Liver (tissue), 9 donors: Measurements from ENCODE around the gene IRF3. TPM values are rescaled to one million over a fixed set of nuclear protein-coding genes. Genes with fewer than 3 reads are reported as not detected.
A peak's percentile ranks its signal among the peaks of the same experiment; 100 is the strongest.

ENCODE experiments used
- DNase-seq: peaks from one replicate; pipeline ENCODE4 v3.0.0-alpha.2; 2017; ENCODE audit warnings: low spot score
- H3K27ac ChIP-seq, 2 donors: one replicate each; pipeline ENCODE4 v1.7.0; 2013; ENCODE audit warnings: inconsistent platforms in 2 of 2, low read length in 2 of 2, control low read depth in 1 of 2, low read depth in 1 of 2, mild to moderate bottlenecking in 1 of 2
- H3K27me3 ChIP-seq, 4 donors: one replicate each; pipeline versions ENCODE4 v1.6.1 to v1.7.0; 2013; ENCODE audit warnings: low read length in 3 of 4, inconsistent platforms in 1 of 4, mild to moderate bottlenecking in 1 of 4, moderate library complexity in 1 of 4; ENCODE audit not compliant: control insufficient read depth in 4 of 4, insufficient read depth in 4 of 4
- H3K36me3 ChIP-seq, 4 donors: one replicate each; pipeline versions ENCODE4 v1.6.1 to v1.7.0; 2013; ENCODE audit warnings: low read length in 3 of 4, mild to moderate bottlenecking in 3 of 4, low read depth in 1 of 4, moderate library complexity in 1 of 4; ENCODE audit not compliant: control insufficient read depth in 4 of 4, insufficient read depth in 3 of 4
- H3K4me1 ChIP-seq, 4 donors: one replicate each; pipeline versions ENCODE4 v1.6.1 to v1.7.0; 2013; ENCODE audit warnings: low read length in 3 of 4, mild to moderate bottlenecking in 3 of 4, moderate library complexity in 1 of 4; ENCODE audit not compliant: control insufficient read depth in 4 of 4, insufficient read depth in 4 of 4
- H3K4me3 ChIP-seq, 3 donors: one replicate each; pipeline versions ENCODE4 v1.6.1 to v1.7.0; 2013; ENCODE audit warnings: low read length in 3 of 3, control low read depth in 1 of 3, low read depth in 1 of 3, mild to moderate bottlenecking in 1 of 3
- H3K9ac ChIP-seq, 2 donors: one replicate each; pipeline ENCODE4 v1.7.0; 2013; ENCODE audit warnings: low read length in 2 of 2, mild to moderate bottlenecking in 2 of 2, moderate library complexity in 2 of 2, control low read depth in 1 of 2, low read depth in 1 of 2
- H3K9me3 ChIP-seq, 4 donors: one replicate each; pipeline versions ENCODE4 v1.6.1 to v1.7.0; 2013; ENCODE audit warnings: low read length in 3 of 4; ENCODE audit not compliant: control insufficient read depth in 4 of 4
- EGR1 ChIP-seq, 2 donors: IDR thresholded peaks; 2 replicates each; pipeline ENCODE4 v1.6.1; 2016 to 2018; ENCODE audit warnings: antibody characterized with exemption in 2 of 2, low read depth in 2 of 2
- FOXA1 ChIP-seq: IDR thresholded peaks from 2 replicates; pipeline ENCODE4 v1.6.1; 2016; ENCODE audit warnings: antibody characterized with exemption
- GABPA ChIP-seq, 2 donors: IDR thresholded peaks in 1 of 2; conservative IDR thresholded peaks in 1 of 2; 2 replicates each; pipeline ENCODE4 v1.6.1; 2016; ENCODE audit warnings: antibody characterized with exemption in 2 of 2, mild to moderate bottlenecking in 1 of 2, moderate library complexity in 1 of 2
- HNF4A ChIP-seq, 2 donors: conservative IDR thresholded peaks; 2 replicates each; pipeline ENCODE4 v1.6.1; 2016; ENCODE audit warnings: antibody characterized with exemption in 2 of 2, mild to moderate bottlenecking in 2 of 2
- JUND ChIP-seq, 2 donors: IDR thresholded peaks; 2 replicates each; pipeline ENCODE4 v1.6.1; 2016; ENCODE audit warnings: antibody characterized with exemption in 2 of 2
- NR2F2 ChIP-seq: IDR thresholded peaks from 2 replicates; pipeline ENCODE4 v1.6.1; 2016; ENCODE audit warnings: antibody characterized with exemption
- RAD21 ChIP-seq, 2 donors: IDR thresholded peaks; 2 replicates each; pipeline ENCODE4 v1.6.1; 2016; ENCODE audit warnings: antibody characterized with exemption in 2 of 2, mild to moderate bottlenecking in 2 of 2
- RXRA ChIP-seq, 2 donors: IDR thresholded peaks; 2 replicates each; pipeline ENCODE4 v1.6.1; 2017 to 2018; ENCODE audit warnings: antibody characterized with exemption in 2 of 2, mild to moderate bottlenecking in 1 of 2
- SP1 ChIP-seq: IDR thresholded peaks from 2 replicates; pipeline ENCODE4 v1.6.1; 2018; ENCODE audit warnings: antibody characterized with exemption, mild to moderate bottlenecking
- TAF1 ChIP-seq: conservative IDR thresholded peaks from 2 replicates; pipeline ENCODE4 v1.6.1; 2016; ENCODE audit warnings: antibody characterized with exemption, mild to moderate bottlenecking
- YY1 ChIP-seq: IDR thresholded peaks from 2 replicates; pipeline ENCODE4 v1.6.1; 2016; ENCODE audit warnings: antibody characterized with exemption, mild to moderate bottlenecking
- WGBS: extraction: QIAGEN DNeasy Blood & Tissue Kit; methylation state at CpG from one replicate; pipeline ENCODE4 v1.1.7; 2013; 5-methylcytosine and 5-hydroxymethylcytosine counted together
- polyA plus RNA-seq, 2 donors: library from polyadenylated mRNA; stranded (reverse) in 1 of 2; unstranded in 1 of 2; fragments of 200-250 nt in 1 of 2; fragments of >200 nt in 1 of 2; fragmentation: Nextera tagmentation in 1 of 2; extraction: Ambion mirVana in 1 of 2; gene quantifications; one replicate each; pipeline versions ENCODE4 v1.2.1 to v1.2.3, GENCODE V29; 2013 to 2015
- total RNA-seq, 2 donors: library from RNA; depleted of rRNA; stranded (reverse); fragments of >200 nt; gene quantifications; one replicate each; pipeline ENCODE4 v1.2.3, GENCODE V29; 2014
- TF ChIP-seq, protein P1 (sequence below): IDR thresholded peaks from 2 replicates; pipeline ENCODE4 v1.6.1; 2016; ENCODE audit warnings: antibody characterized with exemption
- TF ChIP-seq, protein P2 (sequence below): IDR thresholded peaks from 2 replicates; pipeline ENCODE4 v1.6.1; 2016; ENCODE audit warnings: antibody characterized with exemption
- TF ChIP-seq, protein P3 (sequence below): IDR thresholded peaks from 2 replicates; pipeline ENCODE4 v1.6.1; 2016; ENCODE audit warnings: antibody characterized with exemption
- TF ChIP-seq, protein P4 (sequence below): IDR thresholded peaks from 2 replicates; pipeline ENCODE4 v1.6.1; 2016; ENCODE audit warnings: antibody characterized with exemption, mild to moderate bottlenecking
- TF ChIP-seq, protein P5 (sequence below): fragments of 150-350 bp; IDR thresholded peaks from 2 replicates; pipeline ENCODE4 v1.5.1; 2017; ENCODE audit warnings: improper control_type of control experiment, low read depth, low read length; ENCODE audit not compliant: missing input control
- donor health status: healthy.
- donor health status: healthy.
- donor health status: healthy.
- donor health status: healthy.
- donor health status: healthy.

Gene IRF3
- total and polyA plus RNA-seq, 4 donors, result 18.2 to 33.6 (median 28.1) TPM

DNA sequence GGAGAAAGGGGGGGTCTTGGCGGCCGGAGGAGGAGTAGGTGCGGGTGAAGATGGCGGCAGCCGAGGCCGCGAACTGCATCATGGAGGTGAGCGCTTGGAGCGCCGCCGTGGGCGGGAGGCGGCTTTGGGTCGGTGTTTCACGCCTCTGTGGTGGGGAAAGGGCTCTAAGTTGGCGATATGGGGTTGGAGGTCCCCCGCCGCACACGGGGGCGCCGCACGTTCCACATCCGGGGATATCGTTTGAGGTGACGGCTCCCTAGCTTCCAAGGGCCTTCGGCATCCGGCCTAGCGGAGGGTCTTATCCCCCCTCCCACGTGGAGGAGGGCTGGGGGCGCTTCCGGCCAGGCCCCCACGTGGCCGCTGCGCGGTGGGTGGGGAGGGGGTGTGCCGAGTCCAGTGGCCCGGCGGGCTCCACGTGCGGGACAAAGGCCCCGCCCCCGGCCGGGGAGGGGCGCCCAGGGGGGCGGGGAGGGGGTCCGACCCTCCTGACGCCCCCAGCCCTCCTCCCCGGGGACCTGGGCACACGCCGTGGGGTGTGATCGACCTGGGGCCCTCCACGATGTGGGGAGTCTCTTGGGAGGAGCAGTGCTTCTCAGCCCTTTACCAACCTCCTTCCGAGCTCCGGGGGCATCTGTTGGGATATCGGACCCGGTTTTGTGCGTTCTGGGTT lies 11.7 kb upstream of the IRF3 start, which contains the start of gene PRMT1:
Gene PRMT1 (plus strand): TSS at position 41 of the 670 bp plus-strand sequence. CDS start 10 bp downstream, at position 51.
- Histone ChIP-seq H3K36me3 (peaks cover 3 to 8% (median 6%) of the 10 kb centered on the region in 4 donors), H3K4me1 (peaks cover 2 to 38% (median 22%) of the 10 kb centered on the region in 4 donors), H3K27ac (peak within 1 kb of the TSS; percentile 91 to 93), H3K9me3 (no peaks in the 10 kb centered on the region), H3K4me3 (peak within 1 kb of the TSS; percentile 74 to 94 (median 85)), H3K27me3 (no peaks in the 10 kb centered on the region), H3K9ac (peak within 1 kb of the TSS; percentile 82 to 98)
- TF ChIP-seq, protein P1, sequence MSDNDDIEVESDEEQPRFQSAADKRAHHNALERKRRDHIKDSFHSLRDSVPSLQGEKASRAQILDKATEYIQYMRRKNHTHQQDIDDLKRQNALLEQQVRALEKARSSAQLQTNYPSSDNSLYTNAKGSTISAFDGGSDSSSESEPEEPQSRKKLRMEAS, result peak; percentile 20
- TF ChIP-seq SP1 (peak; percentile 12), NR2F2 (no peak), HNF4A (conservative IDR thresholded peaks at IDR 0.05) (no peak), RXRA (IDR thresholded peaks at IDR 0.05) (peak in 1 of 2 donors; percentile 25), JUND (IDR thresholded peaks at IDR 0.05) (peak in 1 of 2 donors; percentile 6), EGR1 (IDR thresholded peaks at IDR 0.05; ENCODE audit: low read depth in 2 of 2) (peak in 1 of 2 donors; percentile 15)
- DNase-seq, result no peak
- under 1% methylated on average over 57 of the region's 57 CpGs for WGBS

DNA sequence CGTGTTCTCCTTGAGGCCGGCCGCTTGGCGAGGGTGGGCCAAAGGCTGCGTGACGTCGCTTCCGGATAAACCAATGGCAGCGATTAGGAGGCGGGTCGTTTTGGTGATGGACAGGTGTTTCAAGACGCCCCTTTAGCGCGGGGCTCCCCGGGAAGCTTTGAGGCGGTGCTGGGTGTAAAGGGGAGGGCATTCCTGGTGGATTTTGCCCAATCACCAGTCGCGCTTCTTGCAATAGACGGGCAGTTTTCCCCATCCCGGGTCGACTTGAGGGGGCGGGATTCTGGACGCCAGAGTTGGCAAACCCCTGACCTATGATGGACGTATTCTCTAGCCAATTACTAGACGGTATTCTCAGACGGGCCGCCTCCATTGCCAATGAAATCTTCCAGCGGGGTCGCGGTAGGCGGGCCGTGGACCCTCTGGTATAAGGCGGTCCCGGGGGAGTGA lies 11.2 kb upstream of the IRF3 start:
- Histone ChIP-seq H3K36me3 (peaks cover 0 to 2% (median 2%) of the 10 kb centered on the region in 4 donors), H3K4me1 (peaks cover 2 to 42% (median 24%) of the 10 kb centered on the region in 4 donors), H3K9me3 (no peaks in the 10 kb centered on the region), H3K4me3 (peak overlapping the region; percentile 74 to 94 (median 85)), H3K27me3 (no peaks in the 10 kb centered on the region), H3K9ac (peak overlapping the region; percentile 73 to 82), H3K27ac (peak overlapping the region; percentile 91 to 93)
- TF ChIP-seq RAD21 (IDR thresholded peaks at IDR 0.05) (no peak), FOXA1 (no peak), GABPA (IDR thresholded peaks at IDR 0.05 in 1 of 2, conservative IDR thresholded peaks at IDR 0.05 in 1 of 2) (peak; percentile 58 to 86), RXRA (IDR thresholded peaks at IDR 0.05) (peak in 1 of 2 donors; percentile 67), YY1 (peak; percentile 88), SP1 (peak; percentile 96), TAF1 (no peak), HNF4A (conservative IDR thresholded peaks at IDR 0.05) (peak in 1 of 2 donors; percentile 65), EGR1 (IDR thresholded peaks at IDR 0.05; ENCODE audit: low read depth in 2 of 2) (peak; percentile 93 to 95), JUND (IDR thresholded peaks at IDR 0.05) (peak; percentile 11 to 48)
- TF ChIP-seq, protein P2, sequence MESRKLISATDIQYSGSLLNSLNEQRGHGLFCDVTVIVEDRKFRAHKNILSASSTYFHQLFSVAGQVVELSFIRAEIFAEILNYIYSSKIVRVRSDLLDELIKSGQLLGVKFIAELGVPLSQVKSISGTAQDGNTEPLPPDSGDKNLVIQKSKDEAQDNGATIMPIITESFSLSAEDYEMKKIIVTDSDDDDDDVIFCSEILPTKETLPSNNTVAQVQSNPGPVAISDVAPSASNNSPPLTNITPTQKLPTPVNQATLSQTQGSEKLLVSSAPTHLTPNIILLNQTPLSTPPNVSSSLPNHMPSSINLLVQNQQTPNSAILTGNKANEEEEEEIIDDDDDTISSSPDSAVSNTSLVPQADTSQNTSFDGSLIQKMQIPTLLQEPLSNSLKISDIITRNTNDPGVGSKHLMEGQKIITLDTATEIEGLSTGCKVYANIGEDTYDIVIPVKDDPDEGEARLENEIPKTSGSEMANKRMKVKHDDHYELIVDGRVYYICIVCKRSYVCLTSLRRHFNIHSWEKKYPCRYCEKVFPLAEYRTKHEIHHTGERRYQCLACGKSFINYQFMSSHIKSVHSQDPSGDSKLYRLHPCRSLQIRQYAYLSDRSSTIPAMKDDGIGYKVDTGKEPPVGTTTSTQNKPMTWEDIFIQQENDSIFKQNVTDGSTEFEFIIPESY, result peak; percentile 39
- TF ChIP-seq, protein P3, sequence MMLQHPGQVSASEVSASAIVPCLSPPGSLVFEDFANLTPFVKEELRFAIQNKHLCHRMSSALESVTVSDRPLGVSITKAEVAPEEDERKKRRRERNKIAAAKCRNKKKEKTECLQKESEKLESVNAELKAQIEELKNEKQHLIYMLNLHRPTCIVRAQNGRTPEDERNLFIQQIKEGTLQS, result no peak
- TF ChIP-seq, protein P4, sequence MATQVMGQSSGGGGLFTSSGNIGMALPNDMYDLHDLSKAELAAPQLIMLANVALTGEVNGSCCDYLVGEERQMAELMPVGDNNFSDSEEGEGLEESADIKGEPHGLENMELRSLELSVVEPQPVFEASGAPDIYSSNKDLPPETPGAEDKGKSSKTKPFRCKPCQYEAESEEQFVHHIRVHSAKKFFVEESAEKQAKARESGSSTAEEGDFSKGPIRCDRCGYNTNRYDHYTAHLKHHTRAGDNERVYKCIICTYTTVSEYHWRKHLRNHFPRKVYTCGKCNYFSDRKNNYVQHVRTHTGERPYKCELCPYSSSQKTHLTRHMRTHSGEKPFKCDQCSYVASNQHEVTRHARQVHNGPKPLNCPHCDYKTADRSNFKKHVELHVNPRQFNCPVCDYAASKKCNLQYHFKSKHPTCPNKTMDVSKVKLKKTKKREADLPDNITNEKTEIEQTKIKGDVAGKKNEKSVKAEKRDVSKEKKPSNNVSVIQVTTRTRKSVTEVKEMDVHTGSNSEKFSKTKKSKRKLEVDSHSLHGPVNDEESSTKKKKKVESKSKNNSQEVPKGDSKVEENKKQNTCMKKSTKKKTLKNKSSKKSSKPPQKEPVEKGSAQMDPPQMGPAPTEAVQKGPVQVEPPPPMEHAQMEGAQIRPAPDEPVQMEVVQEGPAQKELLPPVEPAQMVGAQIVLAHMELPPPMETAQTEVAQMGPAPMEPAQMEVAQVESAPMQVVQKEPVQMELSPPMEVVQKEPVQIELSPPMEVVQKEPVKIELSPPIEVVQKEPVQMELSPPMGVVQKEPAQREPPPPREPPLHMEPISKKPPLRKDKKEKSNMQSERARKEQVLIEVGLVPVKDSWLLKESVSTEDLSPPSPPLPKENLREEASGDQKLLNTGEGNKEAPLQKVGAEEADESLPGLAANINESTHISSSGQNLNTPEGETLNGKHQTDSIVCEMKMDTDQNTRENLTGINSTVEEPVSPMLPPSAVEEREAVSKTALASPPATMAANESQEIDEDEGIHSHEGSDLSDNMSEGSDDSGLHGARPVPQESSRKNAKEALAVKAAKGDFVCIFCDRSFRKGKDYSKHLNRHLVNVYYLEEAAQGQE, result peak; percentile 44
- TF ChIP-seq, protein P5, sequence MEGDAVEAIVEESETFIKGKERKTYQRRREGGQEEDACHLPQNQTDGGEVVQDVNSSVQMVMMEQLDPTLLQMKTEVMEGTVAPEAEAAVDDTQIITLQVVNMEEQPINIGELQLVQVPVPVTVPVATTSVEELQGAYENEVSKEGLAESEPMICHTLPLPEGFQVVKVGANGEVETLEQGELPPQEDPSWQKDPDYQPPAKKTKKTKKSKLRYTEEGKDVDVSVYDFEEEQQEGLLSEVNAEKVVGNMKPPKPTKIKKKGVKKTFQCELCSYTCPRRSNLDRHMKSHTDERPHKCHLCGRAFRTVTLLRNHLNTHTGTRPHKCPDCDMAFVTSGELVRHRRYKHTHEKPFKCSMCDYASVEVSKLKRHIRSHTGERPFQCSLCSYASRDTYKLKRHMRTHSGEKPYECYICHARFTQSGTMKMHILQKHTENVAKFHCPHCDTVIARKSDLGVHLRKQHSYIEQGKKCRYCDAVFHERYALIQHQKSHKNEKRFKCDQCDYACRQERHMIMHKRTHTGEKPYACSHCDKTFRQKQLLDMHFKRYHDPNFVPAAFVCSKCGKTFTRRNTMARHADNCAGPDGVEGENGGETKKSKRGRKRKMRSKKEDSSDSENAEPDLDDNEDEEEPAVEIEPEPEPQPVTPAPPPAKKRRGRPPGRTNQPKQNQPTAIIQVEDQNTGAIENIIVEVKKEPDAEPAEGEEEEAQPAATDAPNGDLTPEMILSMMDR, result no peak
- DNase-seq, result peak; percentile 99
- under 1% methylated on average over 34 of the region's 34 CpGs for WGBS
